ENCODE measurements around the gene GRIK3.

Gene GRIK3

GRCh38 chr1:36829961-36830360, 204.4 kb downstream of the GRIK3 start:
- no peak for DNase-seq (ENCODE audit: low read depth in 2 of 2)

GRCh38 chr1:36829066-36829465, 205.2 kb downstream of the GRIK3 start:
- DNase-seq (ENCODE audit: low read depth in 2 of 2): no peak

GRCh38 chr1:36825226-36825625, 209.1 kb downstream of the GRIK3 start:
- DNase-seq (ENCODE audit: low read depth in 2 of 2): no peak

GRCh38 chr1:36824390-36824861, 209.9 kb downstream of the GRIK3 start:
- no peak for DNase-seq (ENCODE audit: low read depth in 2 of 2)

GRCh38 chr1:36822648-36823047, 211.7 kb downstream of the GRIK3 start:
- no peak for DNase-seq (ENCODE audit: low read depth in 2 of 2)

- no peak for DNase-seq (ENCODE audit: low read depth in 2 of 2)
Observed at GRCh38 chr1:36821386-36821785, 212.9 kb downstream of the GRIK3 start.

- no peak for DNase-seq (ENCODE audit: low read depth in 2 of 2)
Observed at GRCh38 chr1:36818771-36819170, 215.5 kb downstream of the GRIK3 start.

- no peak for DNase-seq (ENCODE audit: low read depth in 2 of 2)
Observed at GRCh38 chr1:36816348-36816747, 218.0 kb downstream of the GRIK3 start.

GRCh38 chr1:36814774-36815173, 219.5 kb downstream of the GRIK3 start:
- no peak for DNase-seq (ENCODE audit: low read depth in 2 of 2)

- DNase-seq (ENCODE audit: low read depth in 2 of 2): no peak
Observed at GRCh38 chr1:36814083-36814482, 220.2 kb downstream of the GRIK3 start.

GRCh38 chr1:36807262-36807661, 227.1 kb downstream of the GRIK3 start:
- DNase-seq (ENCODE audit: low read depth in 2 of 2): no peak

GRCh38 chr1:36805979-36806640, 228.2 kb downstream of the GRIK3 start:
- no peak for DNase-seq (ENCODE audit: low read depth in 2 of 2)

GRCh38 chr1:36804669-36805314, 229.5 kb downstream of the GRIK3 start:
- DNase-seq (ENCODE audit: low read depth in 2 of 2): no peak

- DNase-seq (ENCODE audit: low read depth in 2 of 2): no peak
Observed at GRCh38 chr1:36803868-36804570, 230.3 kb downstream of the GRIK3 start.

GRCh38 chr1:36802018-36802417, 232.3 kb downstream of the GRIK3 start:
- DNase-seq (ENCODE audit: low read depth in 2 of 2): no peak

- DNase-seq (ENCODE audit: low read depth in 2 of 2): no peak
Observed at GRCh38 chr1:36797761-36798160, 236.6 kb downstream of the GRIK3 start.

- DNase-seq (ENCODE audit: low read depth in 2 of 2): no peak
Observed at GRCh38 chr1:36796733-36797132, 237.6 kb downstream of the GRIK3 start.

GRCh38 chr1:36796106-36796590, 238.2 kb downstream of the GRIK3 start:
- no peak for DNase-seq (ENCODE audit: low read depth in 2 of 2)

GRCh38 chr1:36794460-36794859, 239.9 kb downstream of the GRIK3 start:
- no peak for DNase-seq (ENCODE audit: low read depth in 2 of 2)

GRCh38 chr1:36793452-36793851, 240.9 kb downstream of the GRIK3 start:
- no peak for DNase-seq (ENCODE audit: low read depth in 2 of 2)

GRCh38 chr1:36792292-36792691, 242.0 kb downstream of the GRIK3 start:
- no peak for DNase-seq (ENCODE audit: low read depth in 2 of 2)

GRCh38 chr1:36790191-36790590, 244.1 kb downstream of the GRIK3 start:
- DNase-seq (ENCODE audit: low read depth in 2 of 2): no peak

- DNase-seq (ENCODE audit: low read depth in 2 of 2): no peak
Observed at GRCh38 chr1:36789535-36789934, 244.8 kb downstream of the GRIK3 start.
